GM04503 (cell line): ENCODE measurements around the gene EHF.
"Not testable (repeated sequence)": the region's sequence is repeated elsewhere in the genome, so short reads cannot be mapped to it uniquely, and the experiment has no call there.

Experiments used
- DNase-seq: peaks from one replicate; pipeline ENCODE4 v3.0.0-alpha.2; 2012; ENCODE audit warnings: low read depth

The EHF gene

GRCh38 chr11:34620820-34621792 is at the start of gene EHF:
TSS of gene EHF (plus strand) at chr11:34621093. CDS start at chr11:34642631, 21,538 bp downstream.
- DNase-seq = no peak

GRCh38 chr11:34573537-34573936 is 47.4 kb upstream of the EHF start:
- no peak for DNase-seq

GRCh38 chr11:34575261-34575660 is 45.6 kb upstream of the EHF start:
- DNase-seq = no peak

GRCh38 chr11:34575671-34576070 is 45.2 kb upstream of the EHF start:
- no peak for DNase-seq

DNA sequence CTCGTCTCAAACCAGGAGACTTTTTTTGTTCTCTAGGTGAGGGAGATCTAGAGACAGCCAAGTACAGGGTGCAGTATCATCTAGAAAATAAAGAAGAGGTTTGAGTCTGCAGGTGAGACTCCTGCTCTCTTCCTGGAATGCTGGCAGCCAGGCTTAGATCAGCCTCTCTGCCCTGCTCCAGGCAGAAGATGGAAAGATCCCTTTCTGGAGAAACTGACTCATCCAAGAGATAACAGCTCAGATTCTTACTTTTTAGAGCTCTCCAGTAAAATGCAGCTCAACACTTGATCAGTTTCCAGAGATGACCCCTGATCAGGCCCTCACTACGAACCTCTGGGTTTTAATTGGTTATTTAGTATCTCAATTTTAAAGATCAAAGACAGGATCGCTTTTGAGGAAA is 44.6 kb upstream of the EHF start:
- no peak for DNase-seq

- DNase-seq = no peak
Measured at GRCh38 chr11:34583818-34584217, 37.1 kb upstream of the EHF start.

DNA sequence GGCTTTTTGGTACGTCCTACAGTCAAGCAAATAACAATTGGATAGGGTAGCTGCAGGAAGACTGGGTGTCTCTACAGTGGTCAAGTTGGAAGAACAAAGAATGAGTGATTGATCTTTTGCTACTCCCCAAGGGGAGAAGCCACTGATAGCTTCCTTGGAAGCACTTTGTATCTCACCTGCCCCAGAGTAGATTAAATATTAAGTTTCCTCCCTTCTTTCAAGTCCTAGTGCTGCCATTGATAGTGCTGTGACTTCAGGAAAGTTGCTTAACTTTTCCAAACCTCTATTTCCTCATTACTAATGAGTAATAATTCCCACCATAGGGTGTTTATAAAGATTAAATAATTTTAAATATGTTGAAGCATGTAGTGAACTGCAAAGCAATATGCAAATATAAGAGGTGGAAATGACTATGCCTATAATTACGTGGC is 35.6 kb upstream of the EHF start:
- DNase-seq = no peak

- peak; percentile 14 for DNase-seq
Measured at GRCh38 chr11:34585735-34586487, 35.0 kb upstream of the EHF start.

DNA sequence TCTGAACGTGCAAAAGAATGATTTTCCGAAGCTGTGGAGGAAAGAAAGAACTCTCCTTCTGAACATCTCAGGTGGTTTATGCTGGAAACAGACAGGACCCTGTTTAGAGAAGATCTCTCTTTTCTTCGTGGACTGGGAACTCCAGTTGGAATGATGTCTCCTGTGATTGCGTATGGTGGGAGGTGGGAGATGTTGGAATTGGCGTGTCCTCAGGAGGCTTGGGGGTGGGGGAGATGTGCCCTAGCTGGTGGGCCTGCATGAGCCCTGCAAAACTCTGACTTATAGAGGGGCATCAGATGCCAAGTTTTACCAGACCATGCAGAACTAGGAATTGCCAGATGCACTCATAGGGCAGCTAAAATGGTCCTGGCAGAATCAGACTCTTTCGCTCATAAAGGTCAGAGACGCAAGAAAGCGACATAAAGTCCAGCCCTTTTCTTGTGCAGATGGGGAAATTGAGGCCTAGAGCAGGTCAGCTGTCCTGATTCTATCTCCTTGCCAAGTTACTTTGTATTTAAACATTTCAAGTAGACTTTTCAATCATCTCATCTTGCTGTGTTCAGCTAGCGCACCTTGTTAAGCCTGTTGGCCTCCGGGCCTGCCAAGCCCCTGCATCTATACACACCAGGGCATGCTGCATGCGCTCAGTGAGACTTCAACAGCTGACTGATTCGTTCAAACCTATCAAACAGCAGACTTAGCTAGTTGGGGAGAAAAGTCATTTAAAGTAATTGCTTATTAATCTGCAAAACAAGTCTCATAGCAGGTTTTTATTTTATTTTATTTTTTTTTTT is 34.2 kb upstream of the EHF start:
- no peak for DNase-seq

DNA sequence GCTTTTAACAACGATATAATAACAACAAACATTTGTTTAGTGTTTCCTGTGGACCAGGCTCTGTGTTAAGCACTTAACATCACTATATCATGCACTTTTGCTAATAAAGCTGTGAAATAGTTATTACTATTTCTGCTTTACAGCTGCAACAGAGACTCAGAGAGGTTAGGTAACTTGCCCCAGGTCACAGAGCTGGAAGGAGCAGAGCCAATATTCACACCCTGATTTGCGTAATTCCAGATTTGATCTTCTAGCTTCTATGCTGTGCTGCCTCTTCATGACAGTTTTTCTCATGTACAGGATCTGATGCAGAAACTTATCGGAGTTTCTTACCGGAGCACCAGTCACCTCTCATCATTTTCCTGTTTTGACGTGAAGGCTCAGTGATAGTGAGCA is 33.6 kb upstream of the EHF start:
- no peak for DNase-seq

- DNase-seq = no peak
Measured at GRCh38 chr11:34588023-34588422, 32.9 kb upstream of the EHF start.

- DNase-seq = no peak
Measured at GRCh38 chr11:34588701-34589100, 32.2 kb upstream of the EHF start.

GRCh38 chr11:34589177-34589576 is 31.7 kb upstream of the EHF start:
- DNase-seq = not testable (repeated sequence)

- DNase-seq = no peak
Measured at GRCh38 chr11:34593085-34593484, 27.8 kb upstream of the EHF start.

DNA sequence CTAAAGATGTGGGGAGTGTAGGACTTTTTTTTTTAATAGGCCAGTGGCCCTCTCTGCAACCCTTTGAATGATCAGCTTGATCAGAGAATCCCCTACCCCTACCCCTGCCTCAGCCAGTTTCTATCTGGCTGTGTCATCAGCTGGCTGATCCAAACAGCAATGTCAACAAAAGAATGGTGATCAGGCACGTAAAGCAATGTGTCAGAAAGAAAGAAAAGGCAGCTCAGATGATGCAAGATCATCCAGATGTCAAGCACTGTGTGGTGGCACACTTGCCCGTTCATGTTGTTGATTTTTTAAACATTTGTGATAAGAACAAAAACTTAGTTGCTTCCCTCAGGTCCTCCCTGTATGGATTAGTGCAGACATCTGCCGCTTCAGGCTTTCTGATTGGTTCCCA is 26.3 kb upstream of the EHF start:
- no peak for DNase-seq

DNA sequence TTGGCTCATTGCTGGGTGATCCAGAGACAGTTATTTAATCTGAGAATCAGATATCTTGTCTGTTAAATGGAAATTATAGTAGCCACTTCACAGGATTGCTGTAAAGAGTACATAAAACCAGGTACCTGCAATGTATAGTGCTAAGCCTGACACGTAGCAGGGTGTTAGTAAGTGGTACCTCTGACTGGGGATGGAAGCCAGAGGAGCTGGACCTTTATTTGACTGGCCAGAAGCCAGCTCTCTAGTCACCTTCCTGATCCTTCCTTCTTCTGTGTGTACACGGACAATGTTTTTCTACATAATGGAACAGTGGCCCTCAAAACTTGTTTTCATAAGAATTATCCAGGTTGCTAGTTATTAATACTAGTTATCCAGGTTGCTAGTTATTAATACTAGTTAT is 25.5 kb upstream of the EHF start:
- no peak for DNase-seq

- DNase-seq = no peak
Measured at GRCh38 chr11:34595960-34596644, 24.8 kb upstream of the EHF start.

- peak; percentile 83 for DNase-seq
Measured at GRCh38 chr11:34599406-34599945, 21.4 kb upstream of the EHF start.

GRCh38 chr11:34600339-34601084 is 20.4 kb upstream of the EHF start:
- no peak for DNase-seq

DNA sequence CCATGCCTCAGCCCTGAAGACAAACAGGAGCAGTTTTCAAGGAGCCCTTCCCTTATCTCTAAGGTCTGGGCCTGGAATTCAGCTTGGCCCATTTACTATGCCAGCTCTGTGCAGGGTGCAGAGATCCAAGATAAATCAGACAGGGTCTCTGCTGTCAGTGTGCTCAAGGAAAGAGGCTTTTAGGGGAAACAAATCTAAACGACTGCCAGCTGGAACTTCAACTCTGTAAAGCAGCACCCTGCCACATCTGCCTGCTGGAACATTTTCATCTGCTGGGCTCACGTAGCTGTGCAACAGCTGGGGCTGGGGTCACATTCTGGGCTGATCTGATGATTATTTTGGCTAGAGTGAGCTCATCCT is 19.8 kb upstream of the EHF start:
- DNase-seq = no peak

- no peak for DNase-seq
Measured at GRCh38 chr11:34601609-34602008, 19.3 kb upstream of the EHF start.
